IMR-90 (cell line): ENCODE measurements around the gene CDC37L1. TPM values are rescaled to one million over a fixed set of nuclear protein-coding genes. Genes with fewer than 3 reads are reported as not detected.

Experiments
- ATAC-seq: fragments of 200-7000 bp; cut with Tn5 transposase; 2 replicates; pipeline ENCODE4 v1.9.1; 2020; ENCODE audit warnings: low read depth, mild to moderate bottlenecking, moderate library complexity
- BruUV-seq: library from RNA; stranded (reverse); fragments of 400-500 nt; replicated peaks from 2 replicates; lab custom pipeline; 2021; lab: Mats Ljungman, UMichigan
- CTCF ChIA-PET: fragments of 300-600 bp; formaldehyde crosslinking; extraction: SDS; loops from one replicate; lab custom pipeline; 2021; ENCODE audit warnings: antibody characterized with exemption; lab: Yijun Ruan, JAX
- POLR2A ChIA-PET: fragments of 300-600 bp; sonication (Branson Sonifier 250); formaldehyde crosslinking; loops from one replicate; lab custom pipeline; 2022; ENCODE audit warnings: antibody characterized with exemption; ENCODE audit not compliant: unreplicated experiment; lab: Charles Lee
- DNase-seq: peaks from one replicate; pipeline ENCODE4 v3.0.0; 2013
- H2AFZ ChIP-seq: replicated peaks from 2 replicates; pipeline ENCODE3; 2013; ENCODE audit warnings: low read length, mild to moderate bottlenecking; ENCODE audit not compliant: poor library complexity
- H2AK5ac ChIP-seq: 2 replicates; pipeline ENCODE4 v1.6.1; 2013; ENCODE audit warnings: low read depth, low read length, inconsistent platforms
- H2AK9ac ChIP-seq: replicated peaks from 2 replicates; pipeline ENCODE3; 2013; ENCODE audit warnings: mild to moderate bottlenecking, low read depth, low read length, moderate library complexity; ENCODE audit not compliant: poor library complexity
- H2BK120ac ChIP-seq: 2 replicates; pipeline ENCODE4 v1.6.1; 2013; ENCODE audit warnings: low read depth, low read length, inconsistent platforms
- H2BK15ac ChIP-seq: 3 replicates; pipeline ENCODE4 v1.6.1; 2013; ENCODE audit warnings: low read depth, low read length, inconsistent platforms
- H2BK20ac ChIP-seq: 2 replicates; pipeline ENCODE4 v1.6.1; 2013; ENCODE audit warnings: low read depth, mild to moderate bottlenecking, inconsistent platforms, low read length, moderate library complexity
- H2BK5ac ChIP-seq: 2 replicates; pipeline ENCODE4 v1.6.1; 2013; ENCODE audit warnings: mild to moderate bottlenecking, low read depth, low read length, inconsistent platforms; ENCODE audit not compliant: poor library complexity, severe bottlenecking
- H3K14ac ChIP-seq: replicated peaks from 2 replicates; pipeline ENCODE4 v1.6.1; 2013; ENCODE audit warnings: low read depth, low read length, inconsistent platforms
- H3K18ac ChIP-seq: 2 replicates; pipeline ENCODE4 v1.6.1; 2013; ENCODE audit warnings: low read depth, low read length, control low read depth
- H3K23ac ChIP-seq: 2 replicates; pipeline ENCODE4 v1.6.1; 2013; ENCODE audit warnings: low read depth, low read length, inconsistent platforms
- H3K27ac ChIP-seq: 2 replicates; pipeline ENCODE4 v1.5.1; 2013; ENCODE audit warnings: mild to moderate bottlenecking, control low read depth, low read length; ENCODE audit not compliant: insufficient read depth
- H3K27me3 ChIP-seq: 2 replicates; pipeline ENCODE4 v1.6.1; 2013; ENCODE audit warnings: low read length; ENCODE audit not compliant: control insufficient read depth, insufficient read depth
- H3K36me3 ChIP-seq: 2 replicates; pipeline ENCODE4 v1.6.1; 2013; ENCODE audit warnings: low read length, mixed read lengths; ENCODE audit not compliant: control insufficient read depth, insufficient read depth
- H3K4ac ChIP-seq: 2 replicates; pipeline ENCODE4 v1.6.1; 2013; ENCODE audit warnings: low read depth, low read length, inconsistent platforms
- H3K4me1 ChIP-seq: 2 replicates; pipeline ENCODE4 v1.6.1; 2013; ENCODE audit warnings: low read length, mixed read lengths; ENCODE audit not compliant: control insufficient read depth, insufficient read depth
- H3K4me2 ChIP-seq: 2 replicates; pipeline ENCODE4 v1.6.1; 2013; ENCODE audit warnings: low read depth, mild to moderate bottlenecking, control low read depth, low read length, moderate library complexity
- H3K4me3 ChIP-seq: 2 replicates; pipeline ENCODE4 v1.5.1; 2013; ENCODE audit warnings: low read depth, mild to moderate bottlenecking, control low read depth, low read length, moderate library complexity; ENCODE audit not compliant: insufficient read depth
- H3K56ac ChIP-seq: 2 replicates; pipeline ENCODE4 v1.6.1; 2013; ENCODE audit warnings: low read length, inconsistent platforms; ENCODE audit not compliant: insufficient read depth; ENCODE audit errors: extremely low read depth
- H3K79me1 ChIP-seq, 2 experiments: 2 replicates each; pipeline ENCODE4 v1.6.1; 2013; ENCODE audit warnings: low read length in 2 of 2, inconsistent platforms in 1 of 2, low read depth in 1 of 2
- H3K9ac ChIP-seq: 2 replicates; pipeline ENCODE4 v1.6.1; 2013; ENCODE audit warnings: low read depth, low read length, control low read depth
- H3K9me1 ChIP-seq: 2 replicates; pipeline ENCODE4 v1.6.1; 2013; ENCODE audit warnings: low read length, inconsistent platforms; ENCODE audit not compliant: insufficient read depth
- H3K9me3 ChIP-seq: 2 replicates; pipeline ENCODE4 v1.6.1; 2013; ENCODE audit warnings: low read length; ENCODE audit not compliant: control insufficient read depth, insufficient read depth
- H4K20me1 ChIP-seq: 2 replicates; pipeline ENCODE4 v1.6.1; 2013; ENCODE audit warnings: low read length, inconsistent platforms; ENCODE audit not compliant: insufficient read depth
- H4K5ac ChIP-seq: 2 replicates; pipeline ENCODE4 v1.6.1; 2013; ENCODE audit warnings: mild to moderate bottlenecking, low read depth, low read length, control low read depth
- H4K8ac ChIP-seq, 2 experiments: 2 replicates each; pipeline ENCODE4 v1.6.1; 2013; ENCODE audit warnings: low read depth in 2 of 2, low read length in 2 of 2, control low read depth in 1 of 2, inconsistent platforms in 1 of 2
- H4K91ac ChIP-seq: 2 replicates; pipeline ENCODE4 v1.6.1; 2013; ENCODE audit warnings: low read depth, low read length, inconsistent platforms; ENCODE audit not compliant: insufficient read depth
- MXI1 ChIP-seq: IDR thresholded peaks from 2 replicates; pipeline ENCODE4 v1.6.1; 2012; ENCODE audit warnings: low read depth, mild to moderate bottlenecking, low read length, moderate library complexity, borderline replicate concordance
- SMC3 ChIP-seq: fragments of 150-350 bp; IDR thresholded peaks from 2 replicates; pipeline ENCODE4 v1.6.1; 2016; ENCODE audit warnings: low read depth, mild to moderate bottlenecking, antibody characterized with exemption, low read length, moderate library complexity
- WGBS, 2 experiments: methylation state at CpG; one replicate each; pipeline versions ENCODE4 v1.1.5 to v1.1.7; 2013; ENCODE audit warnings: missing lambda C conversion rate in 2 of 2; ENCODE audit not compliant: insufficient read length in 1 of 2; ENCODE audit errors: extremely low coverage in 2 of 2; 5-methylcytosine and 5-hydroxymethylcytosine counted together
- dilution Hi-C: fragments of 300-500 bp; cut with HindIII; formaldehyde crosslinking; loops from one replicate; pipeline ENCODE4 v1.14.3; 2018; ENCODE audit warnings: low sequenced_read_pairs; ENCODE audit not compliant: unreplicated experiment
- in situ Hi-C: fragments of 300-500 bp; cut with MboI; formaldehyde crosslinking; loops from 3 replicates; pipeline ENCODE4 v1.14.3; 2019; ENCODE audit warnings: low sequenced_read_pairs, inconsistent platforms, mixed read lengths
- intact Hi-C: fragments of 100-400 bp; cut with micrococcal nuclease; formaldehyde crosslinking; loops from 2 replicates; pipeline ENCODE4 v1.10.0; 2022
- polyA plus RNA-seq, 3 experiments: library from polyadenylated mRNA; depleted of rRNA; stranded (reverse); fragments of >200 nt; gene quantifications; 2 replicates each; pipeline ENCODE4 v1.2.3, GENCODE V29; 2012; ENCODE audit warnings: low replicate concordance in 1 of 3
- total RNA-seq: library from RNA; depleted of rRNA; stranded (reverse); fragments of >200 nt; gene quantifications from 2 replicates; pipeline ENCODE4 v1.2.3, GENCODE V29; 2012
- TF ChIP-seq, protein P1 (sequence below): fragments of 150-350 bp; IDR thresholded peaks from 2 replicates; pipeline ENCODE4 v1.6.1; 2017; ENCODE audit warnings: mild to moderate bottlenecking, antibody characterized with exemption, low read length, low read depth

The CDC37L1 gene
- total and polyA plus RNA-seq, 2 of the 4 experiments (the other 2 are of a cell fraction): 6.6 to 7.3 TPM

DNA sequence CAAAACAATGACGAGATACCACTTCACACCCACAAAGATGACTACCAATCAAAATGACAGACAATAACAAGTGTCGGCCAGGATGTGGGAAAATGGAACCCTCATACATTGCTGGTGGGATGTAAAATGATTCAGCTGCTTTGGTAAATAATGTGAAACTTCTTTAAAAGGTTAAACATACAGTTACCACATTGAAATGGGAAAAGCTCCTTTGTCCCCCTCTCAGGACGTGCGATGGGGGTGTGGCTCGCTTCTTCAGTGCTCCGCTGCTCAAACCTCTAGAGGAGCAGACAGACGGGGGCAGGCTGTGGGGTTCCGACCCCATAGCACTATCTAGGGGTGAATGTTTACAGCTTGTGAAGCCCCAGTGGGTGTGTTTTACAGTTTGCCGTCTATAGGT, 25.3 kb upstream of the CDC37L1 start:
- H3K27ac ChIP-seq: no peak overlapping the region
- intact Hi-C loops: no loop called here
- 67% methylated on average over 1 of the region's 9 CpGs; no CpG with 5 or more reads in 1 of the 2 experiments for WGBS, 2 experiments
- H3K9me1 ChIP-seq: no peaks in the 10 kb centered on the region
- no peaks in the 10 kb centered on the region for H4K20me1 ChIP-seq
- POLR2A ChIA-PET: no interaction called here
- no peak overlapping the region for H2BK5ac ChIP-seq
- no peak overlapping the region for H4K5ac ChIP-seq
- no peaks in the 10 kb centered on the region for H3K9me3 ChIP-seq
- no peak overlapping the region for H2AFZ ChIP-seq
- dilution Hi-C loops: no loop called here
- BruUV-seq: no TSS peak
- no peak for DNase-seq
- no peak for ATAC-seq
- TF ChIP-seq, protein P1, sequence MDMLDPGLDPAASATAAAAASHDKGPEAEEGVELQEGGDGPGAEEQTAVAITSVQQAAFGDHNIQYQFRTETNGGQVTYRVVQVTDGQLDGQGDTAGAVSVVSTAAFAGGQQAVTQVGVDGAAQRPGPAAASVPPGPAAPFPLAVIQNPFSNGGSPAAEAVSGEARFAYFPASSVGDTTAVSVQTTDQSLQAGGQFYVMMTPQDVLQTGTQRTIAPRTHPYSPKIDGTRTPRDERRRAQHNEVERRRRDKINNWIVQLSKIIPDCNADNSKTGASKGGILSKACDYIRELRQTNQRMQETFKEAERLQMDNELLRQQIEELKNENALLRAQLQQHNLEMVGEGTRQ: no peak
- TF ChIP-seq SMC3 (no peak), MXI1 (no peak)
- no peak overlapping the region for H2AK9ac ChIP-seq
- H3K4ac ChIP-seq: no peak overlapping the region
- no peak overlapping the region for H3K18ac ChIP-seq
- H3K14ac ChIP-seq: no peak overlapping the region
- no peak overlapping the region for H4K8ac ChIP-seq
- H3K36me3 ChIP-seq: no peaks in the 10 kb centered on the region
- H3K4me1 ChIP-seq: no peaks in the 10 kb centered on the region
- no peak overlapping the region for H4K91ac ChIP-seq
- no peak overlapping the region for H3K4me3 ChIP-seq
- H2BK120ac ChIP-seq: no peak overlapping the region
- no peak overlapping the region for H3K23ac ChIP-seq
- no peak overlapping the region for H3K9ac ChIP-seq
- in situ Hi-C loops: loop anchor here (10.0 kb wide), 1 partner anchor 259 kb away; no protein-coding TSS in a partner anchor
- H2BK15ac ChIP-seq: no peak overlapping the region
- no peak overlapping the region for H2BK20ac ChIP-seq
- H3K27me3 ChIP-seq: no peaks in the 10 kb centered on the region; the same call in 1 of the 2 replicates
- no peaks in the 10 kb centered on the region for H3K79me1 ChIP-seq
- H2AK5ac ChIP-seq: no peak overlapping the region
- no peak overlapping the region for H3K4me2 ChIP-seq
- H3K56ac ChIP-seq: no peak overlapping the region
- CTCF ChIA-PET: no interaction called here
